ENCODE measurements around the gene MTMR8. TPM values are rescaled to one million over a fixed set of nuclear protein-coding genes. Genes with fewer than 3 reads are reported as not detected.

Gene MTMR8
- total RNA-seq, 1 donor from 2014 or later = 1.3 TPM

DNA sequence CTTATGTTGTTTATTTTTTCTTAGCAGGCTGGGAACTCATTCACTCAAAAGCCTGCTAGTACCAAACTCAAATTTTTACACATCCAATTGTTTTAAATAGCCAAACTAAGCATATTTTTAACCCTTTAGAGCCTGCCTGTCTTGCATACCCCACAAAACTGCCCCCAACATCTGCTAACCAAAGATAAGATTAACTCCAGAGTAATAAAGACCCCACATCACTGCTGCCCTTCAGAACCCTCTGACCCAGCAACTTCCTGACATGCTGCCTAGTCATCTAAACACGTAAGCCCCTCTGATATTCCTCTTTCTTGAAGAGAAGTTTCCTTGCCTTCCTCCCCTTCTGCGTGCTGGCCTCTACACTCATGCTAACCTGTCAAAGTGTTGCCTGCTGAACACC is 104.1 kb downstream of the MTMR8 start:
- Histone ChIP-seq H3K27me3 (ENCODE audit: control insufficient read depth, insufficient read depth, low read length) (no peaks in the 10 kb centered on the region), H3K4me3 (ENCODE audit: low read depth, low read length) (no peak overlapping the region), H3K36me3 (ENCODE audit: control insufficient read depth, insufficient read depth, low read length) (no peaks in the 10 kb centered on the region)
- no peak for FAIRE-seq
- DNase-seq (ENCODE audit: low read depth) = no peak
- TF ChIP-seq, protein P1, sequence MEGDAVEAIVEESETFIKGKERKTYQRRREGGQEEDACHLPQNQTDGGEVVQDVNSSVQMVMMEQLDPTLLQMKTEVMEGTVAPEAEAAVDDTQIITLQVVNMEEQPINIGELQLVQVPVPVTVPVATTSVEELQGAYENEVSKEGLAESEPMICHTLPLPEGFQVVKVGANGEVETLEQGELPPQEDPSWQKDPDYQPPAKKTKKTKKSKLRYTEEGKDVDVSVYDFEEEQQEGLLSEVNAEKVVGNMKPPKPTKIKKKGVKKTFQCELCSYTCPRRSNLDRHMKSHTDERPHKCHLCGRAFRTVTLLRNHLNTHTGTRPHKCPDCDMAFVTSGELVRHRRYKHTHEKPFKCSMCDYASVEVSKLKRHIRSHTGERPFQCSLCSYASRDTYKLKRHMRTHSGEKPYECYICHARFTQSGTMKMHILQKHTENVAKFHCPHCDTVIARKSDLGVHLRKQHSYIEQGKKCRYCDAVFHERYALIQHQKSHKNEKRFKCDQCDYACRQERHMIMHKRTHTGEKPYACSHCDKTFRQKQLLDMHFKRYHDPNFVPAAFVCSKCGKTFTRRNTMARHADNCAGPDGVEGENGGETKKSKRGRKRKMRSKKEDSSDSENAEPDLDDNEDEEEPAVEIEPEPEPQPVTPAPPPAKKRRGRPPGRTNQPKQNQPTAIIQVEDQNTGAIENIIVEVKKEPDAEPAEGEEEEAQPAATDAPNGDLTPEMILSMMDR (IDR thresholded peaks at IDR 0.05; ENCODE audit: insufficient read depth, low read length, severe bottlenecking) = no peak

DNA sequence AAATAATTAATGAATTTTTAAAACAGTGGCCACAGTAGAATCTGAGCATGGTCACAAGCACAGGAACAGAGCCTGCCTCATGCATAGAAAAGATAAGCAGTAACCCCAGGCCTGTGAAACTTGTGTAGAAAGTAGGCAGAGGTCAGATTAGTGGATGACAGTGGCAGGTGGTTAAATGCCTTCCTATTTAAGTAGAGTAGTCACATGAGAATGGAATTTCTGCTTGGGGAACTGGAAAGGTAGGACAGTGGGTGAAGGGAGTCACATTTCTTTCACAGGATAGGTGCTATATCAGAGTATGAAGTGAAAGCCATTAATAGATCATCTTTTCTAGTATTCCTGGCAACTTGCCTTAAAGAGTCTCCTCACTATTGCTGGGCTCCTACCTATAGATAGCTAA is 130.0 kb downstream of the MTMR8 start:
- TF ChIP-seq, protein P1 (IDR thresholded peaks at IDR 0.05; ENCODE audit: insufficient read depth, low read length, severe bottlenecking) = no peak
- Histone ChIP-seq H3K36me3 (ENCODE audit: control insufficient read depth, insufficient read depth, low read length) (no peaks in the 10 kb centered on the region), H3K27me3 (ENCODE audit: control insufficient read depth, insufficient read depth, low read length) (no peaks in the 10 kb centered on the region), H3K4me3 (ENCODE audit: low read depth, low read length) (no peak overlapping the region)
- FAIRE-seq (no peak), DNase-seq (ENCODE audit: low read depth) (no peak)

DNA sequence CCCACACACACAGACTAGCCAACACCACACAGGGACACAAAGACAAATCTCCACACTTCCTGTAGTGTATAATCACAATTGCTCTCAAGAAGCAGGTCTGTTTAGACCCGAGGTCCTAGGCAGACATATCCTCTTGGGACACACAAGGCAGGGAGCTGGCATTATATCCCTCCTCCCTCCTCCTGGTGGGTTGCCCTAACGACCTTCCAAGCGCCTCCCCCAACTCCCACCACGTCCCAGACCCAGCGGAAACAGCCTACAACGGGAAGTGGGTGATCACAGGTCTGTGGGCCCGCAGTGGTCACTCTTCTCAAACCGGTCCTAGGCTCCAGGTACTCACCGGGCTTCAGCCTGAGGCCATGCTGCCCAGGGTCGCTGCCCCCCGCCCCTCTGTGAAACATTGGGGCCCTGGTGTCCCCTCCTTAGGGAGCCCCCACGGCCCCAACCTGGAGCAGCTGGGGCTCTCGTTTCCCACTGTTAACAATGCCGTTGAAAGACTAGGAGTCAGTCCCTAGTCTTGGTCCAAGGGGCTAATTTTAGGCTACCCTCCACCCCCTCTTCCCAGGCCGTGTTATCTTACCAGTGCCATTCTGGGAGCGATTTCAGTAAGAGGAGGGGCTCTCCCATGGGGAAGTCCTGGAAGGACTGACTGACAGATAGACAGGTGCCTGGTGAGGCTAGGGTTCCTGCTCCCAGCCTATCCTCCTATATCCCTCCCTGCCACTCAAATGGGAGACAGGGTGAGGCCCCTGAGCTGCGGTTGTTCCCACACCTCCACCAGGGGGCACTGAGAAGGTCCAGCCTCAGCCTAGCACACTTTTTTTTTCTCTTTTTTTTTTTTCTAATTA is 164.9 kb downstream of the MTMR8 start, which contains the start of gene ASB12:
Gene ASB12 (minus strand): TSS at position 485 of the 848 bp plus-strand sequence. CDS start 4,957 bp downstream, outside the sequence.
- TF ChIP-seq, protein P1 (IDR thresholded peaks at IDR 0.05; ENCODE audit: insufficient read depth, low read length, severe bottlenecking) = no peak
- Histone ChIP-seq H3K27me3 (ENCODE audit: control insufficient read depth, insufficient read depth, low read length) (no peaks in the 10 kb centered on the region), H3K36me3 (ENCODE audit: control insufficient read depth, insufficient read depth, low read length) (no peaks in the 10 kb centered on the region), H3K4me3 (ENCODE audit: low read depth, low read length) (no peak within 1 kb of the TSS)
- DNase-seq (ENCODE audit: low read depth) (no peak), FAIRE-seq (no peak)

DNA sequence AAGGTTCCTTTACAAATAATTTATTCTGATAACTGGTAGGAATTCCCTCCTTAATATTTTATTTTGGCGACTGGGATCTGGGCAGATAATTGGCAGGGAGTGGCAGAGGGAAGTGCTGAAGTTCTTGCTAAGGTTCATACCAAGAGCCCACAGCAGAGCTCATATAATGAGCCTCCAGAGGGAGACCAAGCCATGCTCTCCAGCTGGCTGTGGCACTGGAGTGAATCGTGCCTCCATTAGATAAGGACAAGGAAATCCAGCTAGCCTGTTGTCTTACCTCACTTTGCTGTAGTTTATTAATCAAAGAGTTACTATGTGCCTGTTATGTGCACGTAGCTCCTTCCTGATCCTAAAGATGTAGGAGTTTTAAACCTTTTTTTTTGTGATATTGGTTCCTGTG is 166.1 kb downstream of the MTMR8 start:
- no peak for FAIRE-seq
- DNase-seq (ENCODE audit: low read depth) = no peak
- TF ChIP-seq, protein P1 (IDR thresholded peaks at IDR 0.05; ENCODE audit: insufficient read depth, low read length, severe bottlenecking) = no peak
- Histone ChIP-seq H3K27me3 (ENCODE audit: control insufficient read depth, insufficient read depth, low read length) (no peaks in the 10 kb centered on the region), H3K36me3 (ENCODE audit: control insufficient read depth, insufficient read depth, low read length) (no peaks in the 10 kb centered on the region), H3K4me3 (ENCODE audit: low read depth, low read length) (no peak overlapping the region)

Other genes with a start within 250 kb of the MTMR8 start
- gene AMER1, start 189.7 kb downstream of the MTMR8 start, total RNA-seq = 1.5 and 1.6 TPM in 2 replicates
- gene ASB12, start 164.8 kb downstream of the MTMR8 start, total RNA-seq = not detected in 2 replicates